OCI-M1 (cell line): ENCODE data around the gene EVL.

Experiments
- DNase-seq: peaks from one replicate; lab custom pipeline; 2025; lab: John Stamatoyannopoulos, UW

Gene EVL

DNA sequence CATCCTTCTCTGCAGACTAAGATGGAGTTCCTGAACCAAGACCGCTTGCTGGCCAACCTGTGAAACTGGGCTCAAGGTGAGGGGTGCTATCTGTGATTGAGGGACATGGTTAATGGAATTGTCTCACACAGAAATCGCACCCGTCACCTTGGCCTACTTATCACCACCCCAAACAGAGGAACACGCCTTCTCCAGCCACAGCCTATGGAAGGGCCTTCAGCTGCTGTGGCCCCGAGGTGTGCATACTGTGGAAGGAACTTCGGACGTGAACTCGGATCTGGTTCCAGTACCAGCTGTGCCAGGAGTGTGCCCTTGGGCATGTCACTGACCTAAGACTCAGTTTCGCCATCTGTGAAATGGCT, 44.4 kb downstream of the EVL start:
- DNase-seq = no peak

DNA sequence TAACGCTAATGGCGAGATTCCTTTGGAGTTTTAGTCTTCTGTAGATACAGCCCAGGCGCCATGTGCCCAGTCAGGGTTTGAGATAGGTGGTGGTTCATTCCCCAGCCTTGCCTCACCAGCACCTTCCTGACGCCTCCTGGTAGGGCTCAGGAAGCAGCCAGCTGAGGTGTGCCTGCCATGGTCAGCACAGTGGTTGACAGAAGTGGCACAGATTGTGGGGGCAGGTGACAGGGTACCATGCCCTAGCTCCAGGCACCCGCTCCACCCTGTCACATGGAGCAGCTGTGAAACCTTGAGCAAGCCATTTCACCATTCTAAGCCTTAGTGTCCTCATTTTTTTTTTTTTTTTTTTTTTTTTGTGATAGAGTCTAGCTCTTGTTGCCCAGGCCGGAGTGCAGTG, 45.6 kb downstream of the EVL start:
- DNase-seq = no peak

GRCh38 chr14:100111931-100112704, 46.9 kb downstream of the EVL start:
- no peak for DNase-seq

GRCh38 chr14:100114109-100114765, 49.0 kb downstream of the EVL start:
- no peak for DNase-seq

GRCh38 chr14:100115236-100115635, 50.0 kb downstream of the EVL start:
- DNase-seq = no peak

DNA sequence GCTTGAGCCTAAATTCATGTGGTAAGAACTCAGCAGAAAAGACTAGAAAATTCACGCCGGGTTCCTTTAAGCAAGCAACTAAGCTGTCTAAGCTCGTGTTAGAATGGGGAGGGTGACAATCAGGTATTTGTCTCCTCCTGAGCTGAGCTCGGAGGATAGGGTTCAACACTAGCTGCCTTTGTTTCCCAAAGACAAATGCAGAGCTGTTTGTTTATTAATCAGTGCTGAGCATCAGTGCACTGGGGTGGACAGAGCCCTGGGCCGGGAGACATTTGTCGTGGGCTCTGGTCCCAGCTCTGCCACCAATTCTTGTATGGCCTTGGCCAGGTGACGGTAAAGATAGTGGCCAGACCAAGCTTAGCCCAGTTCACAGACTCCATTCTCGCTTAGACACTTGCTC, 50.5 kb downstream of the EVL start:
- no peak for DNase-seq

GRCh38 chr14:100116134-100116533, 50.9 kb downstream of the EVL start:
- no peak for DNase-seq

DNA sequence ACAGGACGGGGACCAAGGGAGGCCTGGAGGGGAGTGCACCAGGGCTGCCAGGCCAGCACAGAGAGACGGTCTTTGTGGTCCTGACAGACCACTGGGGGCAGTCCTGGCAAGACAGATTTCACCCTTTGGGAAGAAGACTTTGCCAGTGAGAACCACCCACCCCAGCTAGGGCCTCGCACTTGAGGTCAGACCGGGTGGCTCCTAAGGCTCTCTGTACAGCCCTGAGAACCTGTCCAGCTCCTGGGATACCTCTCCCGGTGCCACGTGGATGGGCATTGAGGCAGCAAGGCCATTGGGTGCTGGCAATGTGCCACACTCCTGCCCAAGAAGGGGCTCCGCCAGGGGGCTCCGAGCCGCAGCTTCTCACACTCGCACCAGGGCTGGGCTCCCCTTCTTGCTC, 51.8 kb downstream of the EVL start:
- no peak for DNase-seq

- DNase-seq = peak; percentile 3
Observed at GRCh38 chr14:100117633-100118395, 52.6 kb downstream of the EVL start.

DNA sequence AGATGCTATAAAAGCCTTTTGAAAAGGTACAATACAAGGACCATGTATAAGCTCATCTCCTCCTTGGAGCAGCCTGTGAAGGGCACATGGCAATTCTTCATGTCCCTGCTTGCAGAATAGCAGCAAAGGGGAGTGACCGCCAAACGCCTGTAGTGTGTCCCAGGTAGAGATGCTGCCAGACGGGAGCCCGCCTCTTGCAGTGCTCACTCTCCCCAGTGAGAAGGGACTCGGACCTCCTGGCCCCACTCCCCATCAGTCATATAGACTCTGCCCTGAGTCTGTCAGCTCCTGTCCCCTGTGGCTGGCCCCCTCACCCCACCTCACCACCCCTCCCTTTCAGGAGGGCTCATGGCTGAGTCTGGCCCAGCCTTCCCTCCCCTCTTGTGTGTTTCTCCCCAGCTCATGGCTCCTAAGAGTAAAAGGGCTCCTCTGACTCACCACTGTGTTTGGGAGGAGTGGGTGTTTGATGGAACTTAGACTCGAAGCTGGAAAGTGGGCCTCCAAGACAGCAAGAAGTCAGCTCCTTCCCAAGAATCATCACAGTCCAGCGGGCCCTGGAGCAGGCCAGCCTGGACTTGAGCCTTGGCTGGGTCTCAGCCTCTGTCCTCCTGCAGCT, 53.3 kb downstream of the EVL start:
- DNase-seq = no peak

DNA sequence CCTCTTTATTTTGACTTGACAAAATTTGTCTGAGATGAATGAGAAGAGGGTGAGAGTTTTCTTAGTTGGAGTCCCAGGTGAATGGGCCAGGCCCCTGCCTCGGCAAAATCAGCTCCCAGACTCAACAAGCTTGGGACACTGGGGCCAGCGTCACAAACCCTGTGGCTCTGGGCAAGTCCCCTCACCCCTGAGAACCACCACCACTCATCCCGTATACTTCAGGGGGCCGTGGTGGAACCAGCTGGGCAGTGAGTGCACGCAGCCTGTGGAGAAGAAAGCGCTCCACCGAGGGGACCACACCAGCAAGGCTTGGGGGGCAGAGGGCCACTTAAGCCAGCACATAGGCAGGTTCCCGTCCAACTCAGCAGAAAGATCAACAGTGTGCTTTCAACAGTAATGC, 54.0 kb downstream of the EVL start:
- no peak for DNase-seq

- DNase-seq = no peak
Observed at GRCh38 chr14:100120522-100121269, 55.5 kb downstream of the EVL start.

- DNase-seq = no peak
Observed at GRCh38 chr14:100121643-100122480, 56.6 kb downstream of the EVL start.

- DNase-seq = peak; percentile 30
Observed at GRCh38 chr14:100122481-100123223, 57.4 kb downstream of the EVL start.

DNA sequence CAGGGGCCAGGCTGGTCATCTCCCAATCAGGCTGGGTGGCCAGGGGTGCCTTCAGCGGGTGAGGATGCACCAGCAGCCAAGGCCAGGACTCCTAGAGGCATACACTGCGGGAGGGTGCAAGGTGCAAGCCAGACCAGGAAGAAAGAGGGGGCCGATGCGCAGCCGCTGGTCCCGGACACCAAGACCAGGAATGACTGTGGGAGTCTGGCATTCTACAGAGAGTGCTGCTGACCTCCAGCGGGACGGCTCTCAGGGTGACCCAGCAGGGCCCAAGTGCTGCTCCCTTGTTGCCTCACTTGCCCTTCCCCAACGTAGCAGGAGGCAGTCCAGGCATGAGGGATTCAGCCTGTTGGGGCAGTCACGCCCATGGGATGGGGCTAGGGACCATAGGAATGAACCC, 58.4 kb downstream of the EVL start:
- DNase-seq = no peak

DNA sequence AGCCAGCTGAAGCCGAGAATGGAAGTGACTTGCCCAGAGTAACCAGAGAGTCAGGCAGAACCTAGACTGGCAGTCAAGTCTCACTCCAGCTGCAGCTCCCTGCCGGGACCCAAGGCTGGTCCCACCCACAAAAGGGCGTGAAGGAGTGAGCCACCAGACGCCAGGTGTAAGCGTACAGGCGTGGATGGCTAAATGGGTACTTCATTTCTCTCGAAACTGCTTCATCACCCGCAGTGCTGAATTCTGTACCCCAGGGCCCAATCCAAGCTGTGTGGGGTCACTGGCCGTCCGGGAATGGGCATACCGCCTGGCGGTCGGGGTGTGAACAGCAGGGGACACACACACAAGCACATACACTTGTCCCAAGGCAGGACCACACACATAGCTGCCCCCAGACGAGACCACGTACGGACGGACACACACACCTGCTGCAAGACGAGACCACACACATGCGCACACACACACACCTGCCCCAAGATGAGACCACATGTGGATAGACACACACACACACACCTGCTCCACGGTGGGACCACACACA, 59.4 kb downstream of the EVL start:
- no peak for DNase-seq

- DNase-seq = no peak
Observed at GRCh38 chr14:100126401-100126800, 61.2 kb downstream of the EVL start.

- no peak for DNase-seq
Observed at GRCh38 chr14:100127853-100128455, 62.7 kb downstream of the EVL start.

DNA sequence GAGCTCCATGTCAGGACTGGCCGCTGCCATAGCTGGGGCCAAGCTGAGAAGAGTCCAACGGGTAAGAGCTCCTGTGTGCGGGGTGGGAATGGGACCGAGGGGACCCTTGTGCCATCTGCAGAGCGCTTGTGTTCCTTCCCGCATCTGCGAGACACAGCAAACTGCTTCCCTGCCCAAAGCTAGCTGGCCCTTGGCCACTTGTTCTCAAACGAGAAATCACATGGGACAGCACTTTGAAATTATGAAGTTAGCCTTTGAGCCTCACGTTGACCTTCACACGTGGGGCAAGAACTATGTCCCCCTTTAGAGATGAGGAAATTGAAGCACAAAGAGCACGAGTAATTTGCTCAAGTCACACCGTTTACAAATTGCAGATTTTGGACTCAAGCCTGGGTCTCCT, 63.5 kb downstream of the EVL start:
- no peak for DNase-seq

GRCh38 chr14:100129161-100129589, 64.0 kb downstream of the EVL start:
- no peak for DNase-seq
